Astrocyte of the hippocampus (primary cell): ENCODE results near the gene NME7.
A peak's percentile ranks its signal among the peaks of the same experiment; 100 is the strongest.
"Not testable (repeated sequence)": the region's sequence is repeated elsewhere in the genome, so short reads cannot be mapped to it uniquely, and the experiment has no call there.

ENCODE experiments used
- DNase-seq: peaks from one replicate; pipeline ENCODE4 v3.0.0; 2011; ENCODE audit warnings: low read depth, low spot score

Gene NME7, protein sequence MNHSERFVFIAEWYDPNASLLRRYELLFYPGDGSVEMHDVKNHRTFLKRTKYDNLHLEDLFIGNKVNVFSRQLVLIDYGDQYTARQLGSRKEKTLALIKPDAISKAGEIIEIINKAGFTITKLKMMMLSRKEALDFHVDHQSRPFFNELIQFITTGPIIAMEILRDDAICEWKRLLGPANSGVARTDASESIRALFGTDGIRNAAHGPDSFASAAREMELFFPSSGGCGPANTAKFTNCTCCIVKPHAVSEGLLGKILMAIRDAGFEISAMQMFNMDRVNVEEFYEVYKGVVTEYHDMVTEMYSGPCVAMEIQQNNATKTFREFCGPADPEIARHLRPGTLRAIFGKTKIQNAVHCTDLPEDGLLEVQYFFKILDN

GRCh38 chr1:169367686-169368405 lies at the start of gene NME7, which contains the start of gene BLZF1:
Gene NME7 (minus strand): TSS chr1:169367797. CDS start chr1:169367710, 87 bp downstream.
Gene BLZF1 (plus strand): TSS chr1:169368195. CDS start chr1:169369523, 1,328 bp downstream.
- DNase-seq, result peak; percentile 98

DNA sequence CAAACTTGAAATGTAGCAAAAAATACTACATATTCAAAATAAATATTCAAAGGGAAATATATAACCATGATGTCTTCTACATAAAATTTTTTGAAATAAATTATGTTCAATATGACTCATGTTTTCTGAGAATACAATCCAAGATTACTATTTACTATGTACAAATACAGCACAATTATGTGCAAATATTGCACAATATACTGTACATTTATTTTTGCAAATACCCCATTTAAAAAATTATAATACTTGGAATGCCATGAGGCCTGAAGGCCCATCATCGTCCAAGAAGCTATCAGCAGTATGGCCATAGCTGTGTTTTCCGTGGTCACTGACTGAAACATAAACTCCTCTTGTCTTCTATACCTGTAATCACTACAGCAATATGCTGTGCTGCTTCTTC lies 47.4 kb upstream of the NME7 start:
- no peak for DNase-seq

- DNase-seq, result not testable (repeated sequence)
These were observed 40.7 kb upstream of the NME7 start for GRCh38 chr1:169408340-169408739.

- not testable (repeated sequence) for DNase-seq
These were observed 35.0 kb upstream of the NME7 start for GRCh38 chr1:169402578-169402977.

- no peak for DNase-seq
These were observed 28.4 kb upstream of the NME7 start for GRCh38 chr1:169395955-169396354.

DNA sequence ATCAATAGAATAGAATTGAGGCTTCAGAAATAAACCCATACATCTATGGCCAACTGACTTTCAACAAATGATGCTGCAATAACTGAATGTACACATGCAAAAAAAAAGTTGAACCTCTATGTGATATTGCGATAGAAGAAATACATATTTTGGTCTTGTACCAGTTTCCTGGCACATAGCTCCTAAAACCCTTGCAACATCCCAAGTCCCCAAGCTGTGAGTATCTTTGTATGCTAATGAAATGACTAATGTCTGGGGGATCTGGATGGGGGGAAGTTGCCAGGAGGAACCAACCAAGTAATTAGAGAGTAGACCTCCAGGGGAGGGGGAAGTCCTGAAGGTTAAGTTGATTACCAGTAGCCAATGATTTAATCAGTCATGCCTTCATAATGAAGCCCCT lies 24.8 kb upstream of the NME7 start:
- no peak for DNase-seq

DNA sequence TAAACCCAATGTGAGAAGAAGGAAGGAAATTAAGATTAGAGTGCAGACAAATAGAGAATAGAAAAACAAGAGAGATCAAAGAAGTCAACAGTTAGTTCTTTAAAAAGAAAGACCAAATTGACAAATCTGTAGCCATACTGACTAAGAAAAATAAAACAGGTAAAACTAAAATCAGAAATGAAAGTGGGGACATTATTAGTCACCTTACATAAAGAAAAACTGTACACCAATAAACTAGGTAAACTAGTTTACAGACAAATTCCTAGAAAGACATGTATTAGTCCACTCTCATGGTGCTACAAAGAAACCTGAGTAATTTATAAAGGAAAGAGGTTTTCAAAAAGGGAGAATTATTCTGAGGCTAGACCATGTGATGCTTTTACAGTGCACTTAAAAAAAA lies 22.7 kb upstream of the NME7 start:
- no peak for DNase-seq

- no peak for DNase-seq
These were observed 19.8 kb upstream of the NME7 start for GRCh38 chr1:169387399-169387798.

GRCh38 chr1:169383449-169383848 lies 15.9 kb upstream of the NME7 start:
- DNase-seq, result no peak

DNA sequence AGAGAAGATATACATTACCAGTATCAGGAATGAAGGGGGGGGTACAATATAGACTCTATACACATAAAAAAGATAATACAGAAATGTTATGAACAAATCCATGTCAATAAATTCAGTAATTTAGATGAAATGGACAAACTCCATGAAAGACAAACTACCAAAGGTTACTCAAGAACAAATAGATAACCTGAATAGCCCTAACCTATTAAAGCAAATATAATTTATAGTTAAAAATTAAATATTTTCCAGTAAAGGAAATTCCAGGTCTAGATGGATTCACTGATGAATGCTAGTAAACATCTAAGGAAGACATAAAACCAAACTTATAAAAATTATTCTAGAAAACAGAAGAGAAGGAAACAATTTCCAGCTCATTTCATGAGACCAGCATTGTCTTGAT lies 13.6 kb upstream of the NME7 start:
- no peak for DNase-seq

- no peak for DNase-seq
These were observed 3.8 kb upstream of the NME7 start for GRCh38 chr1:169371404-169371803.

DNA sequence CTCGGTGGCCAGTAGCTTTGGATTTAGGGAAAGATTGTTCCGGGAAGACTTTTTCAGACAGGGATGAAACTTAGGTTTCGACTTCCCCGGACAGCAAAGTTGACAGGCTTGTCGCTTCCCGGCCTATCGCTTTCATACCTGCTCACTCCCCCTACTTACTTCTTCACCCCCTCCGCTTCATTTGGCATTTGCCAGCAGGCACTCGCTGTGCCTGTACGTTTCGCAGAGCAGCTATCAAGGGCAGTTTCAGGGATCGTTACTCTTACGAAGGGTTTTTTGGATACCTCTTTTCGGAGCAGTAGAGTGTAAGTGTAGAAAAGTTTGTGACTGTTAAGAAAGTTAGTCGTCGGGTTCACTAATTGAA lies 791 bp upstream of the NME7 start:
- no peak for DNase-seq

- DNase-seq, result no peak
These were observed 406 bp downstream of the NME7 start for GRCh38 chr1:169367096-169367685.

DNA sequence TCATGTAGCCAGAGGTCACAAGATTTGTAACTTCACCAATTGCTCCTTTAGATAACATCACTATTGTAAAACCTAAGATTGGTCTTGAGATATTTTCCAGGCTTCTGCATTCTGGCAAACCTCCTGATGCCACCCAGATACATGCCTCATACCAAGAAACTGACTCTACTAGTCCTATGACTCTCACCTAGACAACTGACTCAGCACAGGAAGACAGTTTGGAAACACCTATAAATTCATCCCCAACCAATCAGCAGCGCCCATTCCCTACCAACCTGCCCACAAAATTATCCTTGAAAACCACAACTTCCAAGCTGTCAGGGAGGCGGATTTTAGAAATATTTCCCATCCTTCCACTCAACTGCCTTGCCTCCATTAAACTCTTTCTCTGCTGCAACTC lies 2.6 kb downstream of the NME7 start:
- no peak for DNase-seq

DNA sequence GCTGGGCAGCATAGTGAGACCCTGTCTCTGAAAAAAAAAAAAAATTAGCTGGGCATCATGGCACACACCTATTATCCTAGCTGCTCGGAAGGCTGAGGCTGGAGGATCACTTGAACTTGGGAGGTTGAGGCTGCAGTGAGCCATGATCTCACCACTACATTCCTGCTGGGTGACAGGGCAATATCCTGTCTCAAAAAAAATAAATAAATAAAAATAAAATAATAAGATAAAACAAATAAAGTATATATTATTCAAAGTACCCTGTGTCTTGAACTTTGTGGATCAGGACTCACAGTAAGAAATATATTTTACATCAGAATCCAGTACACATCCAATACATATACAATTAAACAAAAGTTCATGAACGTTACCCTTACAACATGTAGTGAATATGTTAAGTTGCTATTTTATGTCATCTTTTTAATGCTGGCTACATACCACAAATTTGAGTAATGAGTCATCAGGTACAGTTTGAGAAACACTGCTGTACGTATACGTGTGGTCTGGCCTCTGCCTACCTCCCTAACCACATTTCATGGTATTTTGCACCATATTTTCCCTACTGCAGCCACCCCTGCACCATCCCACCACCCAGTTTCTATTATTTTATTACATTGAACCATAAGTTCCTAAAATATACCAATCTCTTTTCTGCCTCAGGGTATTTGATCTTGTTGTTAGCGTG lies 4.4 kb downstream of the NME7 start:
- peak; percentile 82 for DNase-seq

- peak; percentile 60 for DNase-seq
These were observed 6.3 kb downstream of the NME7 start for GRCh38 chr1:169361281-169361680.

DNA sequence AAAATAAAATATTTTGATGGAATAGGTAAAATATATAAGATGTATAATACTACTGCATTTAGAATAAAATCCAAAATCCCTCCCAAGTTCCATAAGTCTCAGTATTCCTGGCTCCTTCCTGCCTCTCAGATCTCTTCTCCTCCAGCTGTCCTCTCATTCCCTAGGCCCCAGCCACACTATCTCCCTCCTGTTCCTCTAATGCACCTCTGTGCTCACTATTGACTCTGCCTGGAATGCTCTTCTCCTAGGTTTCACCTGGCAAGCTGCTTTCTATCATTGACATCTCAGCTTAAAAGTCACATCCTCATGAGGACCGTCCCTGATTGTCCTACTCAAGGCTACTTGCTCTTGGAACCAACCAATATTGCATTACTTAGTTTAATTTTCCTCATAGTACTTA lies 7.2 kb downstream of the NME7 start:
- DNase-seq, result no peak

GRCh38 chr1:169348383-169349036 lies 19.1 kb downstream of the NME7 start:
- DNase-seq, result peak; percentile 72

DNA sequence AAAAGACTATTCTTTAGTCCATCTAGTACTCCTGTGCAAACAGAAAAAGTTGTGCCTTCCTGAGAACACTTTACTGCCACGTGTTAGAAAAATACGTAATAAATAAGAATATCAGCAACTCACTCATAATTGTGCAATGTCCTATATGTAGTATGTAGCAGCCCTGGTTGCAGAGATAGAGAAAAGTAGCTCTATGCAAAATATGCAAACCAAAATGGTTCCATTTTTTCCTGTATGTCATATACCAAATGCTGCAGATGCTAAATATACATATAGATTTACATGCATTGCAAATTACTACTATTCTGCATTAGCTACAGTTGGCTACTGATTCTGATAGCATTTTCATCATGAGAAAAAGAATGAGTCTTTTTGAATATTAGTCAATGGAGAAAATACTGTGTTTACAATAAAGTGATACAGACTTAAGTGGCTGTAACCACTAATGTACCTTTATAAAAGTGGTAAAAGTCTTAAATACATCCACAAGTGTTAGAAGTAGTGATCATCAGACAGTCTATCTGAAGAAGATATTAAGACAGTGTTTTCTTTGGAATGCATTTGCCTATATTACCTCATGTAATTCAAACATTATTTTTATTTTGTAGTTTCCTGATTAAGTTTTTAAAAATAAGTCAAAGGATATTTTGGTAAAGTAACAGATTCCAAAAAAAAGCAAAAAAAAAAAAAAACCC lies 19.8 kb downstream of the NME7 start:
- no peak for DNase-seq

GRCh38 chr1:169346036-169346589 lies 21.5 kb downstream of the NME7 start:
- no peak for DNase-seq

GRCh38 chr1:169345511-169345910 lies 22.1 kb downstream of the NME7 start:
- DNase-seq, result no peak
